HepG2 (cell line): ENCODE measurements around the gene KCTD13. TPM values are rescaled to one million over a fixed set of nuclear protein-coding genes. Genes with fewer than 3 reads are reported as not detected.

ENCODE experiments used
- ATAC-seq: fragments of 200-7000 bp; cut with Tn5 transposase; 3 replicates; pipeline ENCODE4 v1.9.1; 2020; ENCODE audit warnings: mild to moderate bottlenecking, moderate library complexity
- BruUV-seq: library from RNA; stranded (reverse); fragments of 400-500 nt; replicated peaks from 2 replicates; lab custom pipeline; 2021; lab: Mats Ljungman, UMichigan
- CTCF ChIA-PET: fragments of 300-600 bp; formaldehyde crosslinking; extraction: SDS; loops from one replicate; lab custom pipeline; 2021; ENCODE audit warnings: low total read pairs, inconsistent platforms, low intra/inter-chr PET ratio; lab: Yijun Ruan, JAX
- POLR2A ChIA-PET: fragments of 350-600 bp; sonication (Branson Sonifier 250); formaldehyde crosslinking; loops from one replicate; lab custom pipeline; 2020; ENCODE audit warnings: antibody characterized with exemption, inconsistent platforms; lab: Yijun Ruan, JAX
- DNase-seq: peaks from one replicate; pipeline ENCODE4 v3.0.0-alpha.2; 2015; ENCODE audit warnings: low spot score
- FAIRE-seq: peaks from 3 replicates; lab custom pipeline; 2011; peaks lifted over from hg19 to GRCh38; lab: Jason Lieb, UNC
- H2AFZ ChIP-seq: one replicate; pipeline ENCODE4 v1.6.1; 2011; ENCODE audit warnings: low read length, inconsistent platforms
- H3K27ac ChIP-seq: fragments of 300-600 bp; 3 replicates; pipeline ENCODE4 v1.8.0; 2011; ENCODE audit warnings: mixed run types, mild to moderate bottlenecking, mixed read lengths, low read length, inconsistent platforms; ENCODE audit not compliant: insufficient read depth; ENCODE audit errors: extremely low read length
- H3K27me3 ChIP-seq, 2 experiments: fragments of 200-600 bp in 1 of 2; 2 replicates in 1 of 2; 3 replicates in 1 of 2; pipeline versions ENCODE4 v1.6.0 to v1.8.0; 2011; ENCODE audit warnings: low read length in 2 of 2, mild to moderate bottlenecking in 2 of 2, moderate library complexity in 2 of 2, inconsistent platforms in 1 of 2; ENCODE audit not compliant: insufficient read depth in 2 of 2, control insufficient read depth in 1 of 2
- H3K36me3 ChIP-seq, 2 experiments: fragments of 200-600 bp in 1 of 2; replicated peaks in 1 of 2; 2 replicates in 1 of 2; 3 replicates in 1 of 2; pipeline versions ENCODE4 v1.5.1 to v1.8.0; 2011; ENCODE audit warnings: low read length in 2 of 2, inconsistent platforms in 1 of 2; ENCODE audit not compliant: insufficient read depth in 2 of 2, control insufficient read depth in 1 of 2
- H3K4me1 ChIP-seq: 2 replicates; pipeline ENCODE4 v1.5.1; 2012; ENCODE audit warnings: low read length, inconsistent platforms; ENCODE audit not compliant: insufficient read depth
- H3K4me2 ChIP-seq: 2 replicates; pipeline ENCODE4 v1.6.0; 2011; ENCODE audit warnings: low read depth, low read length, inconsistent platforms
- H3K4me3 ChIP-seq, 3 experiments: fragments of 200-600 bp in 1 of 3; sonication (generic), shearing (Covaris generic) in 1 of 3; replicated peaks in 1 of 3; 2 replicates each; pipeline ENCODE4 v1.5.1; 2011 to 2016; ENCODE audit warnings: low read length in 3 of 3, inconsistent platforms in 2 of 3, low read depth in 2 of 3, mild to moderate bottlenecking in 2 of 3, control low read depth in 1 of 3, mixed read lengths in 1 of 3; ENCODE audit not compliant: insufficient read depth in 1 of 3
- H3K79me2 ChIP-seq: one replicate; pipeline ENCODE4 v1.6.1; 2011; ENCODE audit warnings: low read length, inconsistent platforms; ENCODE audit not compliant: insufficient read depth
- H3K9ac ChIP-seq: 2 replicates; pipeline ENCODE4 v1.6.0; 2011; ENCODE audit warnings: mild to moderate bottlenecking, low read depth, low read length, inconsistent platforms; ENCODE audit not compliant: insufficient read depth
- H3K9me3 ChIP-seq: 2 replicates; pipeline ENCODE4 v1.5.1; 2012; ENCODE audit warnings: mild to moderate bottlenecking, low read length
- H4K20me1 ChIP-seq: 2 replicates; pipeline ENCODE4 v1.6.0; 2011; ENCODE audit warnings: inconsistent platforms, mild to moderate bottlenecking, low read length, moderate library complexity; ENCODE audit not compliant: insufficient read depth
- AGO2 ChIP-seq: fragments of 200-400 bp; formaldehyde crosslinking; optimal IDR thresholded peaks from 2 replicates; pipeline ENCODE3; 2017; ENCODE audit warnings: mild to moderate bottlenecking, low read depth, low read length, moderate library complexity
- KAT2B ChIP-seq: fragments of 150-350 bp; IDR thresholded peaks from 2 replicates; pipeline ENCODE4 v1.6.1; 2014; ENCODE audit warnings: low read depth, low read length, borderline replicate concordance
- MLXIP ChIP-seq: sonication (generic); formaldehyde crosslinking; IDR thresholded peaks from 2 replicates; pipeline ENCODE4 v1.9.0; 2021; ENCODE audit warnings: missing genetic modification reagents, borderline replicate concordance
- NPAS2 ChIP-seq: sonication (generic); formaldehyde crosslinking; IDR thresholded peaks from 2 replicates; pipeline ENCODE4 v1.8.0; 2022; ENCODE audit warnings: mild to moderate bottlenecking, missing genetic modification reagents, borderline replicate concordance
- NR2F6 ChIP-seq, 2 experiments: IDR thresholded peaks; 2 replicates each; pipeline ENCODE4 v1.6.1; 2016; ENCODE audit warnings: antibody characterized with exemption in 1 of 2, mild to moderate bottlenecking in 1 of 2
- SIX4 ChIP-seq: sonication (generic); formaldehyde crosslinking; IDR thresholded peaks from 2 replicates; pipeline ENCODE4 v1.4.0; 2020; ENCODE audit warnings: missing genetic modification reagents
- THAP8 ChIP-seq: sonication (generic); formaldehyde crosslinking; IDR thresholded peaks from 2 replicates; pipeline ENCODE4 v1.5.1; 2020; ENCODE audit warnings: missing genetic modification reagents, mild to moderate bottlenecking, borderline replicate concordance
- ZGPAT ChIP-seq: IDR thresholded peaks from 2 replicates; pipeline ENCODE4 v1.6.1; 2016; ENCODE audit warnings: mild to moderate bottlenecking
- ZNF777 ChIP-seq: sonication (generic); formaldehyde crosslinking; IDR thresholded peaks from 2 replicates; pipeline ENCODE4 v1.4.0; 2020; ENCODE audit warnings: missing genetic modification reagents
- WGBS: methylation state at CpG from one replicate; pipeline ENCODE4 v1.1.6; 2017; ENCODE audit warnings: low lambda C conversion rate; 5-methylcytosine and 5-hydroxymethylcytosine counted together
- in situ Hi-C: cut with HindIII; loops from 2 replicates; pipeline ENCODE4 v1.10.0; 2017; ENCODE audit warnings: low pct_unique_long_range_greater_than_20kb; ENCODE audit not compliant: extremely low pct_ligation_motif_present
- intact Hi-C: fragments of 100-400 bp; cut with micrococcal nuclease; formaldehyde crosslinking; loops from one replicate; pipeline ENCODE4 v1.10.0; 2022; ENCODE audit not compliant: unreplicated experiment
- polyA plus RNA-seq, 8 experiments: library from polyadenylated mRNA; depleted of rRNA in 3 of 8; stranded (reverse) in 7 of 8; unstranded in 1 of 8; fragments of >200 nt; fragmentation: Illumina TruSeq in 4 of 8; extraction: Trizol in 4 of 8; gene quantifications; 2 replicates each; pipeline versions ENCODE4 v1.2.1 to v1.2.3, GENCODE V29; 2011 to 2016; ENCODE audit warnings: low read depth in 4 of 8, missing spikeins in 1 of 8, mixed read lengths in 1 of 8; ENCODE audit not compliant: insufficient read depth in 1 of 8
- total RNA-seq, 5 experiments: library from RNA; depleted of rRNA; stranded (reverse); fragments of >200 nt; fragmentation: Illumina TruSeq; extraction: Trizol; gene quantifications; 2 replicates each; pipeline ENCODE4 v1.2.3, GENCODE V29; 2016; ENCODE audit warnings: low read depth in 1 of 5
- TF ChIP-seq, protein P1 (sequence below): sonication (generic); formaldehyde crosslinking; IDR thresholded peaks from 2 replicates; pipeline ENCODE4 v1.5.0; 2020; ENCODE audit warnings: missing genetic modification reagents
- TF ChIP-seq, protein P2 (sequence below): sonication (generic); formaldehyde crosslinking; IDR thresholded peaks from 2 replicates; pipeline ENCODE4 v1.5.0; 2020; ENCODE audit warnings: mild to moderate bottlenecking, missing genetic modification reagents, moderate library complexity

KCTD13 gene
- total and polyA plus RNA-seq, 2 of the 13 experiments (the other 11 are each of a cell fraction or from before 2014, with no cell fraction given): 6.3 to 14.7 TPM

GRCh38 chr16:29915590-29916247 is 10.3 kb downstream of the KCTD13 start (continued):
- TF ChIP-seq SIX4 (no peak), NPAS2 (CRISPR knock-in tag) (no peak), KAT2B (no peak), NR2F6 (IDR thresholded peaks at IDR 0.05) (0 out of 2 replicates have a peak, but pooled peaks have one; percentile 27), NR2F6 (CRISPR knock-in tag; IDR thresholded peaks at IDR 0.05) (no peak), THAP8 (CRISPR knock-in tag) (no peak)
- TF ChIP-seq, protein P1, sequence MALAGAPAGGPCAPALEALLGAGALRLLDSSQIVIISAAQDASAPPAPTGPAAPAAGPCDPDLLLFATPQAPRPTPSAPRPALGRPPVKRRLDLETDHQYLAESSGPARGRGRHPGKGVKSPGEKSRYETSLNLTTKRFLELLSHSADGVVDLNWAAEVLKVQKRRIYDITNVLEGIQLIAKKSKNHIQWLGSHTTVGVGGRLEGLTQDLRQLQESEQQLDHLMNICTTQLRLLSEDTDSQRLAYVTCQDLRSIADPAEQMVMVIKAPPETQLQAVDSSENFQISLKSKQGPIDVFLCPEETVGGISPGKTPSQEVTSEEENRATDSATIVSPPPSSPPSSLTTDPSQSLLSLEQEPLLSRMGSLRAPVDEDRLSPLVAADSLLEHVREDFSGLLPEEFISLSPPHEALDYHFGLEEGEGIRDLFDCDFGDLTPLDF (CRISPR knock-in tag): no peak
- TF ChIP-seq, protein P2, sequence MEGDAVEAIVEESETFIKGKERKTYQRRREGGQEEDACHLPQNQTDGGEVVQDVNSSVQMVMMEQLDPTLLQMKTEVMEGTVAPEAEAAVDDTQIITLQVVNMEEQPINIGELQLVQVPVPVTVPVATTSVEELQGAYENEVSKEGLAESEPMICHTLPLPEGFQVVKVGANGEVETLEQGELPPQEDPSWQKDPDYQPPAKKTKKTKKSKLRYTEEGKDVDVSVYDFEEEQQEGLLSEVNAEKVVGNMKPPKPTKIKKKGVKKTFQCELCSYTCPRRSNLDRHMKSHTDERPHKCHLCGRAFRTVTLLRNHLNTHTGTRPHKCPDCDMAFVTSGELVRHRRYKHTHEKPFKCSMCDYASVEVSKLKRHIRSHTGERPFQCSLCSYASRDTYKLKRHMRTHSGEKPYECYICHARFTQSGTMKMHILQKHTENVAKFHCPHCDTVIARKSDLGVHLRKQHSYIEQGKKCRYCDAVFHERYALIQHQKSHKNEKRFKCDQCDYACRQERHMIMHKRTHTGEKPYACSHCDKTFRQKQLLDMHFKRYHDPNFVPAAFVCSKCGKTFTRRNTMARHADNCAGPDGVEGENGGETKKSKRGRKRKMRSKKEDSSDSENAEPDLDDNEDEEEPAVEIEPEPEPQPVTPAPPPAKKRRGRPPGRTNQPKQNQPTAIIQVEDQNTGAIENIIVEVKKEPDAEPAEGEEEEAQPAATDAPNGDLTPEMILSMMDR (CRISPR knock-in tag): no peak
- TF ChIP-seq, all 625 proteins: peak for 4

DNA sequence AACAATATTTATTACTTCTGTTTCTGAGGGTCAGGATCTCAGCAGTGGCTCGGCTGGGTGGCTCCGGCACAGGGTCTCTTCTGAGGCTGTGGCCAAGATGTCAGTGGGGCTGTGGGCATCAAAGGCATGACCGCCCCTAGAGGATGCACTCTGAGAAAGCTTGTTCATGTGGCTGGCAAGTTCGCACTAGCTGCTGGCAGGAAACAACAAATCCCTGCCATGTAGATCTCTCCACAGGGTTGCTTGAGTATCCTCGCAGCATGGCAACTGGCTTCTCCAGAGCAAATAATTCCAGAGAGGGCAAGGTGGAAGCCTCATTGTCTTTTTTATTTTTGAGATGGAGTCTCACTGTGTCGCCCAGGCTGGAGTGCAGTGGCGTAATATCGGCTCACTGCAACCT is 12.5 kb downstream of the KCTD13 start:
- H4K20me1 ChIP-seq: no peaks in the 10 kb centered on the region
- FAIRE-seq (no peak), ATAC-seq (no peak), DNase-seq (no peak)
- in situ Hi-C loops: no loop called here
- TF ChIP-seq AGO2: peak; percentile 36
- TF ChIP-seq MLXIP (CRISPR knock-in tag): no peak
- no peak for TF ChIP-seq ZNF777
- TF ChIP-seq ZGPAT: no peak
- H3K4me2 ChIP-seq: no peak overlapping the region
- 93% methylated on average over 8 of the region's 8 CpGs for WGBS
- intact Hi-C loops: no loop called here
- H3K27me3 ChIP-seq: no peaks in the 10 kb centered on the region
- H3K4me3 ChIP-seq: no peak overlapping the region
- no peaks in the 10 kb centered on the region; a peak in 2 of 5 replicates for H3K36me3 ChIP-seq
- H3K27ac ChIP-seq: no peak overlapping the region
- ChIA-PET POLR2A (interaction anchor here (4.8 to 6.2 kb wide), 2 partner anchors 12 to 13 kb away, joined by 34 to 49 read pairs; partner anchors contain the start of genes ASPHD1, KCTD13 and SEZ6L2), CTCF (no interaction called here)
- no peaks in the 10 kb centered on the region for H3K9me3 ChIP-seq
- no peak overlapping the region for H3K9ac ChIP-seq
- H2AFZ ChIP-seq: no peak overlapping the region
- no TSS peak for BruUV-seq
- peaks cover 14% of the 10 kb centered on the region for H3K4me1 ChIP-seq
- no peaks in the 10 kb centered on the region for H3K79me2 ChIP-seq
